ENCODE data around the gene TSBP1.

GRCh38 chr6:32271429-32271828 is 100.3 kb downstream of the TSBP1 start:
- TF ChIP-seq POLR2AphosphoS5 (IDR thresholded peaks at IDR 0.05; ENCODE audit: low read depth, low read length) (no peak), POLR2A (IDR thresholded peaks at IDR 0.05; ENCODE audit: low read depth, low read length) (no peak), TAF1 (IDR thresholded peaks at IDR 0.05; ENCODE audit: low read depth, low read length) (no peak), PAX5 (IDR thresholded peaks at IDR 0.05; ENCODE audit: insufficient read depth, low read length, severe bottlenecking) (no peak)

Data from GM12891 (cell line).